GM19452 (cell line): ENCODE measurements around the gene CD93.

ENCODE experiments used
- ATAC-seq: cut with Tn5 transposase; IDR thresholded peaks from one replicate; pipeline ENCODE4 v1.9.1; 2021; ENCODE audit not compliant: unreplicated experiment

CD93 gene

DNA sequence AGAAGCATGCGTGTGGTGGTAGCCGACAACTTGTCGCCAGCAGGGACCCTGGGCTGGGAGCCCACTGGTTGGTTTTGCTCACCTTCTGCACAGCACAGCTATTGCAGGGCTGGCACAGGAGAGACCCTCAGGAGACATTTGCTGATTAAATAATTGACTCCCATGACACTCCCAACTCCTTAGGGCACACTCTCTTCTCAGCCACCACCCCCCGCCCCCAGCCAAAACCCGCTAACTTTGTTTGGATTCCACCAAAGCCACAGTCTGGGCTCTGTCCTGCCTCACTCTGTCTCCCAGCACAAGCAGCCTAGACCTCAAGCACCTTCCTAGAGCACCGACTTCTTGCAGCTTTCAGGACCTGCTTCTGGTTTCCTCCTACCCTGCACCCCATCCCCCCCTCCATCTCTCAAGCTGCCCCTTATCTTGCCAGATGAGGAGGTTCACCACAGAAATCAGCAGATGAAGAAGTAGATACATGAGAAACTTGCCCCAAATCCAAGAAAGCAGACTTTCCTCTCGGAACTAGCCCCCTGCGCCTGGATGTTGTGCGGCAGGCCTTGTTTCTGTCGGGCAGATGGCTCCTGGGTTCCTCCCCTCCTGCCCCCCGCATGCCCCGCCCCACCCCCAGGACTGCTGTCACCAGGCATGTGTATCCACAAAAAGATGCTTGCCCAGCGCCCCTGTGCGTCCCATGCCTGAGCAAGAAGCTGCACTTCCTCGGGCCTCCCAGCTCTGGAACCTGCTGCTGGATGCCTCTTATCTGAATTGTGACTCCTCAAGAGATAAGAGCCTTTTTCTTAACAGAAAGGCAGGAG lies 35.0 kb upstream of the CD93 start:
- no peak for ATAC-seq

GRCh38 chr20:23120261-23120660 lies 34.1 kb upstream of the CD93 start:
- ATAC-seq, result no peak

GRCh38 chr20:23119456-23120216 lies 33.5 kb upstream of the CD93 start:
- no peak for ATAC-seq

DNA sequence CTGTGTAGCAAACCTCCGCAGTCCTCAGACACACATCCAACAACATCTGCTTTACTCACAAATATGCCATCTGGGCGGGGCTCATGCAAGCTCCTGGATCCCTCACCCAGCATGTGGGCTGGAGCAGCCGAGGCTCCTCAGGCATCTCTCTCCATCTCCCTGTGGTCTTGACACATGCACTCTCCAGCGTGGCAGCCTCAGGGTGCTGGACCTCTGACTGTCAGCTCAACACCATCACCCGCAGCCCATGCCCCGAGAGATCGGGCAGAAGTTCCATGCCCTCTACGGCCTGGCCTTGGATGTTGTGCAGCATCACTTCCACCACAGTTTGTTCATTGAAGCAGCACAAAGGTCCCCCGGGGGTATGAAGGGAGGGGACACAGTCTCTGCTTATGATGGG lies 32.6 kb upstream of the CD93 start:
- ATAC-seq, result no peak

- no peak for ATAC-seq
These were observed 32.0 kb upstream of the CD93 start for GRCh38 chr20:23118144-23118543.

DNA sequence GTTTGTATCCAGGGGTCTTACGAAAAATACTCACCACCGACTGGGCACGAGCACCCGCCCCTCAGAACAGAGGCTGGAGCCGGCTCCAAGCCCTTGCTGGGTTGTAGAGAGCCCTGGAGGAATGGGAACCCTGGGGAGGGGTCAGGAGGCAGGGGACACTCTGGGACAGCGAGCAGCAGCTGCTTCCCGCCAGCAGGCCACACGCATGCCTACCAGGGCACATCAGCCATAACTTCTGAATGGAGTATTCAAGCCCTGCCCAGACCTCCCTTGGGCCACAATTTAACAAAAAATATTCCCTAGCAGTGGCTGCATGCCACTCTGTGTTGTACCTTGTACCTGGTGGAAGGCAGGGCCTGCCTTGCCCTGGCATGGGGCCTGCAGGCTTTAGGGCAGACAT lies 31.6 kb upstream of the CD93 start:
- ATAC-seq, result no peak

- ATAC-seq, result no peak
These were observed 30.4 kb upstream of the CD93 start for GRCh38 chr20:23116311-23117089.

- ATAC-seq, result no peak
These were observed 29.7 kb upstream of the CD93 start for GRCh38 chr20:23115822-23116221.

- ATAC-seq, result no peak
These were observed 28.4 kb upstream of the CD93 start for GRCh38 chr20:23114448-23115082.

GRCh38 chr20:23114018-23114417 lies 27.9 kb upstream of the CD93 start:
- ATAC-seq, result no peak

- no peak for ATAC-seq
These were observed 26.5 kb upstream of the CD93 start for GRCh38 chr20:23112595-23112994.

GRCh38 chr20:23111944-23112342 lies 25.8 kb upstream of the CD93 start:
- no peak for ATAC-seq

DNA sequence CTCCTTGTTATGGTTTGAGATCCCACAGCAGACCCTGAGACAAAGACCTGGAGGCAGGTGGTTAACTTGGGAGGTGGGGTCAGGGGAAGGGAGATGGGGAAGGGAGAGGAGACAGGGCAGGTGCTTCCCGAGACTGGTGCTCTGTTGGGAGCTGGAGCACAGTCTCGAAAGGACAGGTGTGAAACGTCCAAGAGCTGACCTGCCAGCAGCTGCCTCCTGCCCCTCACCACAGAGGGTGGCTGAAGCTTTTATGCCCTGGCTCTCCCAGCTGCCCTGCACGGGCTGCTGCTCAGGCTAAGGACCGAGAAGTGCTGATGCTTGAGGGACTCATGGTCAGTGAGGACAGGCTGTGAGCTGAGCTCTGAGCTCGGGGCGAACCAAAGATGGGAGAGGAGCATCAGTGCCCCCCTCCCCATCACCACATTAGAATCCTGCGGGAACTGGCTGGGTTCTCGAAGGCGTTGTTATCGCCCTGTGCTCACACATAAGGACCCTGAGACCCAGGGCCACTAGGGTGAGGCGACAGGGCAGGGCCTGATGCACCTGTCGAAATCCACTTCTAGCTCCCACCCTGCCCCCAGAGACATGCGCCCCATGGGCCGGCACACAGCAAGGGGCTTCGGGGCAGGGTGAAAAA lies 25.3 kb upstream of the CD93 start:
- ATAC-seq, result no peak

- no peak for ATAC-seq
These were observed 22.7 kb upstream of the CD93 start for GRCh38 chr20:23108871-23109270.

DNA sequence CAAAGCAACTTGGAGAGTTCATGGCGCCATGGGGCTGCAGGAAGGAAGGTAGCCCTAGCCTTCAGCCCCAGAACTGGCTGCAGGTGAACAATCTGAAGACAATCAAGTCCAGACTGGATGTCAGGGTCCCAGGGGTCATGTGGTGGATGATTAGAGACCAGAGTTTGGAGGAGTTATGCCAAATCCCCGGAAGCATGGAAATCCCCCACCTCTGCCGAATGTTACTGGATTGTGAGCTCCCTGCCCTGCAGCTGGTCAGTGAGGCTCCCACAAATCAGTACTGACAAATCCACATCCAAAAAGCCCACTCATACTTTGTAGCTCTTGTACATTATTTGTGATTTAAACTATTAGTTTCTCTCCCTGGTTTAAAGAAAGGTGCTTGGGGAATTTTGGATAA lies 21.3 kb upstream of the CD93 start:
- ATAC-seq, result no peak

DNA sequence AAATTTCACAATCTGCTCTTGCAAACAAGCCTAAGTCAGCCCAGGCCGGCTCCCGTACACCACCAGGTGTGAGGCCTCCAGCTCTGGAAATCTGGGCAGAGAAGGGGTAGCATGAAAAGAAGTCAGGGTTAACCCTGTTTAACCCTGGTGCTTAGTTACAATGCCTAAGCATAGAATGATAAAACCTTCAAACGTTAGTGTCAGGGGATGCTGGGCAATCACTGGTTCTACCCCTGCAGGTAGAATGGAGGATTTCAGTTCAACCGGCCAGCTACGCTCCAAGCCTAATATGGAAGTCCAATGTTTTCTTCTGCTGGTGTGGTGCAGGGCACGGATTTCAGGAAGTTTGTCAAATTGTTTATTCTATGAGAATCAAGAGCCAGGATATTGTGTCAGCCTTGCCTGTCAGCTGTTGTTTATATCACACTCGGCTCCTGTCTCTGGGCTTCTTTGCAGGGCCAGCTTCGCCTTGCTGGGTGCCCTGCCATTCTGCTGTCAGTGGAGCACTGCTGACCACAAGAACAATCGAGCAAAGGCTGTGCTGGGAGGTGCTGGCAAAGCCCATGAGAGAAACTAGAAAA lies 20.2 kb upstream of the CD93 start:
- no peak for ATAC-seq

- ATAC-seq, result no peak
These were observed 19.1 kb upstream of the CD93 start for GRCh38 chr20:23105193-23105592.

GRCh38 chr20:23103284-23104018 lies 17.3 kb upstream of the CD93 start:
- no peak for ATAC-seq

DNA sequence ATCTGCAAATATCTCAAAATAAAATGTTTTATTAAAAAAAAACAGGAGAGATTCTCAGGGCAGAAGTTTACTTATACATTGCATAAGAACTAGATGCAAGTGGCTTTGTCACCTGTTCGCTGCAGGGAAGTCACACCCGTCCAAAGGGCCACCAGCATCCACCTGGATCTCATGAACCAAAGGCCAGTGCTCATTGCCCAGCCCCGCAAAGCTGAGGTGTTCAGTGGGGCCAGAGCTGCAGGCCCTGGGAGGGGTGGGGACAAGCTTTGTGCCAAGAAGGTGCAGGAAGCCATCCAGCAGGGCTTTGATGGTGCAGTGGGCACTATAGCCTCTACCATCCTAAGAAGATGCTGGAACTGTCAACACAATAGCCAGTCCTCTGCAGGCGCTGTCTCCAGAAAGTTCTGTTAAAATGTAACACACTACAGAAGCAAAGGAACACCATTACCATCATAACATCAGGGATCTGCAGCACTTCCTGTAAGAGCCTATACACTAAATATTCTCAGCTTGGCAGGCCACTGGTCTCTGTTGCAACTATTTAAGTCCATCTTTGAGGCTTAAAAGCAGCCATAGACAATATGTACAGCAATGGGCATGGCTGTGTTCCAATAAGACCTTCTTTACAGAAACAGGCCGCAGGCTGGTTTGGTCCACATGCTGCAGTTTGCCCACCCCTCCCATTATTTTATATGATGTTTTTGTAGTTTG lies 15.7 kb upstream of the CD93 start:
- ATAC-seq, result no peak
